ENCODE data around the gene TNS3. TPM values are rescaled to one million over a fixed set of nuclear protein-coding genes. Genes with fewer than 3 reads are reported as not detected.
A peak's percentile ranks its signal among the peaks of the same experiment; 100 is the strongest.

TNS3 gene
- total and polyA plus RNA-seq, 2 of the 13 experiments (the other 11 are each of a cell fraction or from before 2014, with no cell fraction given): 52.9 to 55.7 TPM

DNA sequence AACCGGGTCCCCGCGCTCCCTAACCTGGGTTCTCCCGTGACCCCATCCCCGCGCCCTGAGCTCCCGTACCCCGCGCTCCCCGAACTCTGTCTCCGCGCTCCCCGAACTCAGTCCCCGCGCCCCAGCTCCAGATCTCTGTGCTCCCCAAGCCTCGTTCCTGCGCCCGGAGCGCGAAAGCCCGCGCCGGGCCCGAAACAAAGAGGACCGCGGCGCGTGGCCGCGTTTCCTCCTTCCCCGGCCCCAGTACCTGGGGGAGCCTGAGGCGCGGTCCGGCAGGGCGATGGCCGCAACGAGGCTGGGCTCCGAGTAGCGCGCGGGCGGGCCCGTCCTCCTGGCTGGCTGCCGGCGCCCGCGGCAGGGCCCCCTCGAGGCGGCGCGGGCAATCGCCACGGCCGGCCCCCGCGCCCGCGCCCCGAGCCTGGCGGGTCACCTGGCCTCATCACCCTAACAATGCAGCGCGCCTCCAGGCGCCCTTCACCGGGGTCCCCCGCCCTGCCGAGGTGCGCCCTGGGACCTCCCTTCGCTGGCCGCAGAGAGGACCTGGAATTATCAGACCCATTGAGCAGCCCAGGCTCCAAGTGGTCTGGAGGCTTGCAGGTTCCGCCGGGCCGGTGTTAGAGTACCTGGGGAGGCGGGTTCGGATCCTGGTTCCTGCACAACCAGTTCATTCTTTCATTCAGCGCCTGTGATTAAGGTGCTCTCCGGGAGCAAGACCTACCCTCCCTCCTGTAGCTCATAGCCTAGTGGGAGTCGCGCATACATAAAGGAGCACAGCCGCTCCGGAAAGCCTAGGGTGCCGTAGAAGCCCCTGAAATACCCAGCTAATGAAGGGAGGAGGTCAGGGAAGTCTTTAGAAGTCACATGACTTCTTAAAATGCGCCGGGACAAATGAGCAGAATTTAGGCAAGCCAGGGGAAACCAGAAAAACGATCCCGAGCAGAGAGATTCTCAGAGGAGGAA is at the start of gene TNS3 (continued):
- TF ChIP-seq NR2F6 (IDR thresholded peaks at IDR 0.05) (peak; percentile 20), NR2F6 (CRISPR knock-in tag; IDR thresholded peaks at IDR 0.05) (no peak), ZNF329 (CRISPR knock-in tag; IDR thresholded peaks at IDR 0.05; ENCODE audit: low read depth) (peak; percentile 69; the same call in 1 of the 2 replicates), RBFOX2 (IDR thresholded peaks at IDR 0.05; ENCODE audit: low read depth, low read length) (peak; percentile 91), ASH2L (IDR thresholded peaks at IDR 0.05; ENCODE audit: insufficient read length, low read depth, low read length) (no peak), KLF11 (CRISPR knock-in tag; IDR thresholded peaks at IDR 0.05) (0 out of 2 replicates have a peak, but pooled peaks have one; percentile 38), NR2F2 (IDR thresholded peaks at IDR 0.05; ENCODE audit: borderline replicate concordance, low read depth) (peak; percentile 15; the same call in 1 of the 2 replicates), CBFB (CRISPR knock-in tag; IDR thresholded peaks at IDR 0.05) (0 out of 2 replicates have a peak, but pooled peaks have one; percentile 14), GPN1 (CRISPR knock-in tag; IDR thresholded peaks at IDR 0.05; ENCODE audit: borderline replicate concordance) (no peak), ZNF335 (CRISPR knock-in tag; IDR thresholded peaks at IDR 0.05) (no peak)
- TF ChIP-seq, protein P1, sequence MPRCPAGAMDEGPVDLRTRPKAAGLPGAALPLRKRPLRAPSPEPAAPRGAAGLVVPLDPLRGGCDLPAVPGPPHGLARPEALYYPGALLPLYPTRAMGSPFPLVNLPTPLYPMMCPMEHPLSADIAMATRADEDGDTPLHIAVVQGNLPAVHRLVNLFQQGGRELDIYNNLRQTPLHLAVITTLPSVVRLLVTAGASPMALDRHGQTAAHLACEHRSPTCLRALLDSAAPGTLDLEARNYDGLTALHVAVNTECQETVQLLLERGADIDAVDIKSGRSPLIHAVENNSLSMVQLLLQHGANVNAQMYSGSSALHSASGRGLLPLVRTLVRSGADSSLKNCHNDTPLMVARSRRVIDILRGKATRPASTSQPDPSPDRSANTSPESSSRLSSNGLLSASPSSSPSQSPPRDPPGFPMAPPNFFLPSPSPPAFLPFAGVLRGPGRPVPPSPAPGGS (CRISPR knock-in tag; IDR thresholded peaks at IDR 0.05): 0 out of 2 replicates have a peak, but pooled peaks have one; percentile 25
- TF ChIP-seq, protein P2, sequence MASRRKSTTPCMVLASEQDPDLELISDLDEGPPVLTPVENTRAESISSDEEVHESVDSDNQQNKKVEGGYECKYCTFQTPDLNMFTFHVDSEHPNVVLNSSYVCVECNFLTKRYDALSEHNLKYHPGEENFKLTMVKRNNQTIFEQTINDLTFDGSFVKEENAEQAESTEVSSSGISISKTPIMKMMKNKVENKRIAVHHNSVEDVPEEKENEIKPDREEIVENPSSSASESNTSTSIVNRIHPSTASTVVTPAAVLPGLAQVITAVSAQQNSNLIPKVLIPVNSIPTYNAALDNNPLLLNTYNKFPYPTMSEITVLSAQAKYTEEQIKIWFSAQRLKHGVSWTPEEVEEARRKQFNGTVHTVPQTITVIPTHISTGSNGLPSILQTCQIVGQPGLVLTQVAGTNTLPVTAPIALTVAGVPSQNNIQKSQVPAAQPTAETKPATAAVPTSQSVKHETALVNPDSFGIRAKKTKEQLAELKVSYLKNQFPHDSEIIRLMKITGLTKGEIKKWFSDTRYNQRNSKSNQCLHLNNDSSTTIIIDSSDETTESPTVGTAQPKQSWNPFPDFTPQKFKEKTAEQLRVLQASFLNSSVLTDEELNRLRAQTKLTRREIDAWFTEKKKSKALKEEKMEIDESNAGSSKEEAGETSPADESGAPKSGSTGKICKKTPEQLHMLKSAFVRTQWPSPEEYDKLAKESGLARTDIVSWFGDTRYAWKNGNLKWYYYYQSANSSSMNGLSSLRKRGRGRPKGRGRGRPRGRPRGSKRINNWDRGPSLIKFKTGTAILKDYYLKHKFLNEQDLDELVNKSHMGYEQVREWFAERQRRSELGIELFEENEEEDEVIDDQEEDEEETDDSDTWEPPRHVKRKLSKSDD (CRISPR knock-in tag; IDR thresholded peaks at IDR 0.05; ENCODE audit: low read depth): no peak
- TF ChIP-seq, protein P3, sequence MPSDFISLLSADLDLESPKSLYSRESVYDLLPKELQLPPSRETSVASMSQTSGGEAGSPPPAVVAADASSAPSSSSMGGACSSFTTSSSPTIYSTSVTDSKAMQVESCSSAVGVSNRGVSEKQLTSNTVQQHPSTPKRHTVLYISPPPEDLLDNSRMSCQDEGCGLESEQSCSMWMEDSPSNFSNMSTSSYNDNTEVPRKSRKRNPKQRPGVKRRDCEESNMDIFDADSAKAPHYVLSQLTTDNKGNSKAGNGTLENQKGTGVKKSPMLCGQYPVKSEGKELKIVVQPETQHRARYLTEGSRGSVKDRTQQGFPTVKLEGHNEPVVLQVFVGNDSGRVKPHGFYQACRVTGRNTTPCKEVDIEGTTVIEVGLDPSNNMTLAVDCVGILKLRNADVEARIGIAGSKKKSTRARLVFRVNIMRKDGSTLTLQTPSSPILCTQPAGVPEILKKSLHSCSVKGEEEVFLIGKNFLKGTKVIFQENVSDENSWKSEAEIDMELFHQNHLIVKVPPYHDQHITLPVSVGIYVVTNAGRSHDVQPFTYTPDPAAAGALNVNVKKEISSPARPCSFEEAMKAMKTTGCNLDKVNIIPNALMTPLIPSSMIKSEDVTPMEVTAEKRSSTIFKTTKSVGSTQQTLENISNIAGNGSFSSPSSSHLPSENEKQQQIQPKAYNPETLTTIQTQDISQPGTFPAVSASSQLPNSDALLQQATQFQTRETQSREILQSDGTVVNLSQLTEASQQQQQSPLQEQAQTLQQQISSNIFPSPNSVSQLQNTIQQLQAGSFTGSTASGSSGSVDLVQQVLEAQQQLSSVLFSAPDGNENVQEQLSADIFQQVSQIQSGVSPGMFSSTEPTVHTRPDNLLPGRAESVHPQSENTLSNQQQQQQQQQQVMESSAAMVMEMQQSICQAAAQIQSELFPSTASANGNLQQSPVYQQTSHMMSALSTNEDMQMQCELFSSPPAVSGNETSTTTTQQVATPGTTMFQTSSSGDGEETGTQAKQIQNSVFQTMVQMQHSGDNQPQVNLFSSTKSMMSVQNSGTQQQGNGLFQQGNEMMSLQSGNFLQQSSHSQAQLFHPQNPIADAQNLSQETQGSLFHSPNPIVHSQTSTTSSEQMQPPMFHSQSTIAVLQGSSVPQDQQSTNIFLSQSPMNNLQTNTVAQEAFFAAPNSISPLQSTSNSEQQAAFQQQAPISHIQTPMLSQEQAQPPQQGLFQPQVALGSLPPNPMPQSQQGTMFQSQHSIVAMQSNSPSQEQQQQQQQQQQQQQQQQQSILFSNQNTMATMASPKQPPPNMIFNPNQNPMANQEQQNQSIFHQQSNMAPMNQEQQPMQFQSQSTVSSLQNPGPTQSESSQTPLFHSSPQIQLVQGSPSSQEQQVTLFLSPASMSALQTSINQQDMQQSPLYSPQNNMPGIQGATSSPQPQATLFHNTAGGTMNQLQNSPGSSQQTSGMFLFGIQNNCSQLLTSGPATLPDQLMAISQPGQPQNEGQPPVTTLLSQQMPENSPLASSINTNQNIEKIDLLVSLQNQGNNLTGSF (CRISPR knock-in tag; IDR thresholded peaks at IDR 0.05): no peak
- TF ChIP-seq, protein P4, sequence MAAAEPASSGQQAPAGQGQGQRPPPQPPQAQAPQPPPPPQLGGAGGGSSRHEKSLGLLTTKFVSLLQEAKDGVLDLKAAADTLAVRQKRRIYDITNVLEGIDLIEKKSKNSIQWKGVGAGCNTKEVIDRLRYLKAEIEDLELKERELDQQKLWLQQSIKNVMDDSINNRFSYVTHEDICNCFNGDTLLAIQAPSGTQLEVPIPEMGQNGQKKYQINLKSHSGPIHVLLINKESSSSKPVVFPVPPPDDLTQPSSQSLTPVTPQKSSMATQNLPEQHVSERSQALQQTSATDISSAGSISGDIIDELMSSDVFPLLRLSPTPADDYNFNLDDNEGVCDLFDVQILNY (CRISPR knock-in tag; conservative IDR thresholded peaks at IDR 0.05): 0 out of 2 replicates have a peak, but pooled peaks have one; percentile 34
- TF ChIP-seq, protein P5, sequence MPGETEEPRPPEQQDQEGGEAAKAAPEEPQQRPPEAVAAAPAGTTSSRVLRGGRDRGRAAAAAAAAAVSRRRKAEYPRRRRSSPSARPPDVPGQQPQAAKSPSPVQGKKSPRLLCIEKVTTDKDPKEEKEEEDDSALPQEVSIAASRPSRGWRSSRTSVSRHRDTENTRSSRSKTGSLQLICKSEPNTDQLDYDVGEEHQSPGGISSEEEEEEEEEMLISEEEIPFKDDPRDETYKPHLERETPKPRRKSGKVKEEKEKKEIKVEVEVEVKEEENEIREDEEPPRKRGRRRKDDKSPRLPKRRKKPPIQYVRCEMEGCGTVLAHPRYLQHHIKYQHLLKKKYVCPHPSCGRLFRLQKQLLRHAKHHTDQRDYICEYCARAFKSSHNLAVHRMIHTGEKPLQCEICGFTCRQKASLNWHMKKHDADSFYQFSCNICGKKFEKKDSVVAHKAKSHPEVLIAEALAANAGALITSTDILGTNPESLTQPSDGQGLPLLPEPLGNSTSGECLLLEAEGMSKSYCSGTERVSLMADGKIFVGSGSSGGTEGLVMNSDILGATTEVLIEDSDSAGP (CRISPR knock-in tag; IDR thresholded peaks at IDR 0.05; ENCODE audit: borderline replicate concordance): peak; percentile 17; the same call in 1 of the 2 replicates

Data from HepG2 (cell line).